Cardiac septum (tissue), 1 donor: ENCODE results near the gene DLGAP1. TPM values are rescaled to one million over a fixed set of nuclear protein-coding genes. Genes with fewer than 3 reads are reported as not detected.

ENCODE experiments used
- DNase-seq: peaks from one replicate; pipeline ENCODE4 v3.0.0-alpha.2; 2020; ENCODE audit warnings: low spot score
- intact Hi-C: fragments of 100-400 bp; cut with DNase I; formaldehyde crosslinking; loops from one replicate; pipeline ENCODE4 v1.14.0; 2022
- total RNA-seq: library from RNA; stranded (reverse); fragmentation: NEBNext Ultra II Directional; extraction: Animal tissue kit (Norgen Biotek cat#: 25700); gene quantifications from one replicate; pipeline ENCODE4 v1.2.1, GENCODE V29; 2021
- donor health status: DM: no; HTN: no; CAD: no.

DLGAP1 gene
- total RNA-seq, 1 donor from 2014 or later: 6.5 TPM

DNA sequence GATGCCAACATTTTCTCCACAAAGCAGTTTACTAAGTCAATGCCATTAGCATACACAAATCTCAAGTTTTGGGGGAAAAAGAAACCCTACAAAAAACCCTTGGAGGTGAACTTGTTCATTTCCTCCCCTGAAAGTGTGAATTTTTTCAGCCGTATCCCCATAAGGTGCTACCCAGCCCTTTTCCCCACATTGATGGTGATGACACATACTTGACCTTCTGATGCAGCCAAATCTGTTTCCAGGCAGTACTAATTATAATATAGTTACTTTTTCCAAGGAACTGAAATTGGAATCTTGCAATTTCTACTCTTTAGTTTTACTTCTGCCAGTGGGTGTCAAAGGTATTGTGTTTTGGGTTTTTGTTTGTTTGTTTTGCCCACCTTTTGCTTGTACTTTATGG, 530.7 kb downstream of the DLGAP1 start:
- DNase-seq: no peak
- intact Hi-C loops: no loop called here

DNA sequence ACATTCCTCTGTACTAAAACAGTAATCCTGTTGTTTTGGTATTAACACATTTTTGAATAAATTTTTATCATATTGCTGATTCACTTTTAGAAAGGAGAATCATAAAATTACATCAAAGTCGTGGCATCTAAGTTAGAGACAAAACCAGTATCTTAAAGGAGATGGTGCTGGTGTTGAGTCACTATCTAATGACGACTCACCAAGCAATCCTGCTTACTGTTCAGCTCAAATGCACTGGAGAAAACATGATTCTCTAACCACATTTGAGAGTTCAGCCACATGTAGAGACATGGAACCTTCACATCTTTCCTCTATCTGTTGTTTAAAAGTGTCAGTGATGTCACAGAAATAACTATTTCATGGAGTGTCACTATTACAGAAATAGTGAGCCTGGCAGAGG, 531.4 kb downstream of the DLGAP1 start:
- DNase-seq: no peak
- intact Hi-C loops: no loop called here

DNA sequence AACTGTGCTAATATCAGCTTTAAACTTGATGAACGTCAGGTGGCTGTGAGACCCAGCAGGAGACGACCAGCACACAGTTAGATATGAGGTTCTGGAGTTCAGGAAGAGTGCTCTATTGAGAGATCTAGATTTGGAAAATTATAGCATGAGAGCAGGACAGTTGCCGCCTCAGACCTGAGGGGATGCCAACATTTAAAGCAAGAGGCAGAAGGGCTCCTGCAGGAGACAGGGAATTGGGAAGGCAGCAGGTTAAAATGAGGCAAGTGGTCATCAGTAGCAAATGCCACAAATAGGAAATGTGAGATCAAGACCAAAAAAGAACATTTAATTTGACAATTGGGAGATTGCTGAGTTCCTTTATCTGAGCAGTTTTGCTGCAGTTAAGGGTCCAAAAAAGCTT, 533.3 kb downstream of the DLGAP1 start:
- no peak for DNase-seq
- intact Hi-C loops: no loop called here

DNA sequence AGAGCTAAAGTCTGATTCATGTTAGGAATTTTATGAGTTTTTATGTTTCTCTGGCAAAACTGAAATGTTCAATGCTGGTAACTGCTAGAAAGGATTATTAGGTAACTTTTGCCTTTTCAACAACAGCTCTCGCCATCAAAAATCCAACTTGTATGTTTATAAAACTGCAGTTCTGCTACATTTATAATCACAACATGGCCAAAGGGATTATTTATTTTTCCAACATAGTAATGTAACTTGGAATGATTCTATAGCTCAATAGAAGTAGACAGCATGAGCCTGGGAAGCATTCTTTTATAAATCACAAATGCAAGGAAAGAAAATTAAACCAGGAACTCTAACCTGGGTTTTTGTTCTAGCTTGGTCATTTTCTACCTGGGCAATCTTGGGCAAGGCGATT, 534.3 kb downstream of the DLGAP1 start:
- DNase-seq: no peak
- intact Hi-C loops: no loop called here

DNA sequence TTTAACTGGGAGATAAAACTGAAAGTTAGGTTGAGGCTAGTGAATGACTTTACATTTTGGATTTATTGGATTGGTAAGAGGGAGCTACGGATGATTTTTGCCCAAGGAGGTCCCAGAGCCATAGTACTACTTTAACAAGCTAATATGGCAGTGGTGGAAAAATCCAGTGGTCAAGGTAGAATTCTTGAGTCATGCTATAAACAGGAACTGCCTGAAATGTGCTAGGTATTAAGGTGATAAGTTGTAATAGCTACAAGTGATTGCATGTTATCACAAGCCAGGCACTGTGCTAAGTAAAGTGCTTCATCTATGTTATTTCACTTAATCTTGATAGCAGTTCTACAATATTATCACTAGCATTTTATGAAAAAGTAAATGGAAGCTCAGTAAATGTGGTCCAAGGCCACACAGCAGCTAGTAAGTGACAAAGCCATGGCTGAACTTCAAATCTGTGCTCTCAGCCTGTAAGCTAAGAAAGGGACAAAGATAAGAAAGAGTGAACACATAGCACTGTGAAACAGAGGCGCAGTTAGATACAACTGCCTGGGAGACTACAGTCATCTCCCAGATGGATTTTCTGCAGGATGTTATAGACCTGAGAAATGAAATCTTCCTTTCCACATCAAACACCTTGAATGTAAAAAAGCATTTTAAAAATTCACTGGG, 535.6 kb downstream of the DLGAP1 start:
- DNase-seq: no peak
- intact Hi-C loops: loop anchor here (5.0 kb wide), 1 partner anchor 48 kb away; no protein-coding TSS in a partner anchor

- DNase-seq: no peak
- intact Hi-C loops: loop anchor here (5.0 kb wide), 1 partner anchor 51 kb away; no protein-coding TSS in a partner anchor
Observed at GRCh38 chr18:3916082-3916481, 539.0 kb downstream of the DLGAP1 start.

GRCh38 chr18:3914833-3915610, 540.1 kb downstream of the DLGAP1 start:
- intact Hi-C loops: loop anchor here (5.0 kb wide), 1 partner anchor 52 kb away; no protein-coding TSS in a partner anchor
- DNase-seq: no peak

GRCh38 chr18:3914109-3914508, 541.0 kb downstream of the DLGAP1 start:
- DNase-seq: no peak
- intact Hi-C loops: no loop called here

DNA sequence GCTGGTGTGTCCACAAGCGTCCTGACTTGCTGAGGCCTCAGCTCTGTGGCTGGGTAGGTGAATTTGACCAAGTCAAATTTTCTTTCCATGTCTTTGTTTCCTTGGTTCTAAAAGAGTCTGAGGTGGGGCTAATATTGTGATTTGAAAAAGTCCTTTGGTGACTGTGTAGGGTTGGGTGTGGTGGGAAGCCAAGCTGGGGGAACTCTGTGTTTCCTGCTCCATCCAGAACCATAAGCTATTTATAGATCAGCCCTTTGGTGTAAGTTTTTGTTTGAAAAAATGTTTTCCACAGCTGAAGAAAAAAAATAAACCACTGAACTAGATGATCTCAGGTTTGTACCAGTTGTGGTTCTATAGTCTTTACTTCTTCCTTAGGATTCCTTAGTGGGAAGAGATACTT, 542.4 kb downstream of the DLGAP1 start:
- DNase-seq: no peak
- intact Hi-C loops: no loop called here

DNA sequence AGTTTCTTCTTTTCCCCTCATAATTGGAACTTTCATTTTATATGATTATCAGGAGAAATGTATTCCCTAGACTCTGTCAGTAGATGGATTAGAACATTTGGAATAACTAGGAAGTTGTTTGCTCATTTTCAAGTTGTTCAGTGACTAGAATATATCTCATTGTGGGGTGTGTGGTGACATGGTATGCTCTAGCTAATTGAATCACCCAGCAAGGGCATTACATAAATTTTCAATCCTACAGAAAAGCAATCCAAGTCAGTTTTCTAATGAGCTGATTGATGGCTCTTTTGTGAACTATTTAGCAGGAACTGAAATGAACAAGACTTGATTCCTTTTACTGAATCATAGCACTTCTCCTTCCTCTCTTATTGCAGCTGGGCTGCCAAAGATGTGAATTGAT, 543.7 kb downstream of the DLGAP1 start:
- DNase-seq: no peak
- intact Hi-C loops: no loop called here

GRCh38 chr18:3910512-3910911, 544.6 kb downstream of the DLGAP1 start:
- intact Hi-C loops: no loop called here
- no peak for DNase-seq

DNA sequence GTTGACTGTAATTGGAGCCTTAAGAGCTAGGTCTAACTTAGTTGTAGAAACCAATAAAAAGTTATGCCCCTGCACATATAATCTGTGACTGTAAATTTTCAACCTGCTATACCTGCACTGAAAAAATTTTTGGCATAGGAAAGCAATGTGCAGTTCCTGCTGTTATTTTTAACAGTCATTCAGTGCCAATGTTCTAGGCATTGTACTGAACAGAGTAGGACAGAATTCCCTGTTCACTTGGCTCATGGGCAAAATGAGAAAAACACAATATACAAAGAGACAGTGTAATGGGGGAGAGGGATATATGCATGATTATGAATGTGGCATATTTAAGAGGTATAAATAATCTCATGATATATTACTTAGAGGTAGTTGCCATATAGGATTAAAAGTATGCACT, 547.2 kb downstream of the DLGAP1 start:
- no peak for DNase-seq
- intact Hi-C loops: no loop called here

DNA sequence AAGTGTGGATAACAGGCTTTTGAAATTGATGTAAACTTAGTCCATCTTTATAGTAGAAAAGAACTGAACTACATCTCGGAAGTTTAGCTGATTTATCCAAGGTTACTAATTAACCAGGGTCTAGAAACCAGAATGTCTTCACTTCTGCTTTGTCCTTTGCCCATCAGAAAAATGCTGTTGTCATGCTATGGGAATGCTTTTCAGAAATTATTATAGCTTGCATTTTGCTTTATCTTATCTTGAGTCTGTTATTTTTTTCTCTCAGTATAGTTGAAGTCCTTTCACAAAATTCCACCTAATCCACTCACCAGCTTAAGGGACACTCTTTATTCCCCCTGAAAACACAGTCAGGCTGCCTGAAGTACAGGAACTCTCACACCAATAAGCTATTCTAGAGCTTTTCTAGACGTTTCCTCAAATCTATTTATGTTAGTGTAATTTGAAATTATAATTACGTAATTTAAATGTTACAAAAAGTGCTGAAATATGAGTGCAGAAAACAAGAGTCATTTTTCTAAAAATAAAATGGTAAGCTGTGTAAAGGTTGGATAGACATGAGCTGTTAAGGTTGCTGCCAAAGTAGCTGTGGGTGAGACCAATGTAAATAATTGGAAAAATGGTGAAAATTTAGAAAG, 548.9 kb downstream of the DLGAP1 start:
- intact Hi-C loops: no loop called here
- no peak for DNase-seq

DNA sequence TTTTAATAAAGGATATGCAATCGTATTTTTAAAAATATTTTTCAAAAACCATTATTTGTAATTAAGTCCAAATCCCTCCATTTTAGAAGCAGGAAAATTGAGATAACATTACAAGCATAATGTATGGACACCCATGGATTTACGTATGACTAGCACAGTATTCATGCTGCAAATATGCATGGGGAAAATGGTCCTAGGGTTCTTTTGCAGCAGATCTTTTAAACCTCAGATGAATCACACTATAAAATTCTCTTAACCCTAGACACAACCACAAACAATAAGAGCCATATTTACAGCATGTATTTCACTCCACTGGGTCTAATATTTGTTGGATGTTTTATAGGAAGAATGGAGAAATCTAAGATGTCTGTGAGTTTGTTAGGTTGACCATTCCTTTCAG, 551.8 kb downstream of the DLGAP1 start:
- DNase-seq: no peak
- intact Hi-C loops: no loop called here

DNA sequence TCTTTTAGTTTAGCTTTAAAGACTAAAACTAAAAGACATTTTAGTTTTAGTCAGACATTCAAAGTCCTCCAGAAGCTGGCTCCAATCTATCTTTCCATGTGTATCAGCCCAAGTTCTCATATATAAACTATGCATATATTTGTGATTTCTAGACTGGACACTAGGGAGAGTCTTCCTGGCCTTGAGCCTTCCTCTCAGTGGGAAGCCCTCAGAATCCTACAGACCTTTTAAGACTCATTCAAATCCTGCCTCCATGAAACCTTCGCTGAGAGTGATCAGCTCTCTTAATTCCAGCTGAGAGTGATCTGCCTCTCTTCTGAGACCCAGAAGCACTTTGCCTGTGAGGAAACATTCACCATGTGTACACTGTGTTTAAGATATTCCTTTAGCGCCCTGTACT, 552.4 kb downstream of the DLGAP1 start:
- intact Hi-C loops: no loop called here
- no peak for DNase-seq

DNA sequence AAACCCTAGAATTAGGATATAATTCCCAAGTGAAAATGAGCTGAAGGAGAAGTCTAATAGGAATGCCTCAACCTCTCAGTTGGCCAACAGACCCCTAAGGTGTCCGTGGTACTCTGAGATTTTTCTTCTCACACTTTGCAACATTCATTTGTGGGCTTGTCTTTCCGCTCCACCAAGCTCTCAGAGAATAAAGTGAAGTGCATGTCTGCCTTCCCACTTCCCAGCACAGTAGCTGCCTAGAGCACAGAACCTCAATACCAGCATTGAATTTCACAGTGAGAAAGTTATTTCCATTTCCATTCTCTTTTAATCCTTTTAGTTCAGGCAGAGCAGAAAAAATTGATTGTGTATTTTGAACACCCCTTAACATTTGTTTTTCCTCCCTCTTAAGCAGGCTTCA, 553.3 kb downstream of the DLGAP1 start:
- intact Hi-C loops: no loop called here
- DNase-seq: no peak

DNA sequence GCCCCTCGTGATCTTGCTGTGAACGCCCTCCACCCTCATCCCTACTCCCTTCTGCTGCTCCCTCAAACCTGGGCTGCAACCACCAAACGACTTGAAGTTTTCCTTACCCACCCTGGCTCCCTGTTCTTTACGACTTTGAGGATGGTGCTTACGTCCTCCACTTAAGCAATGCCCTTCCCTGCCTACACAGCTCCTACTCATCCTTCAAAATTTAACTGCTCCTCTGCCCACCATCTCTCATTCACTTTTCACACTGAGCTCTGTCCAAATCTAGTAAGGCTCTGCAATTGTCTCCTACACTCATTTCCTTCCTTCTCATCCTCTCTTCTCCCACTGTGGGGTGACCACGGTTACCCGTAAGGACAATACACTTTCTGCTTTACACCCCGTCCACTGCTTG, 554.1 kb downstream of the DLGAP1 start:
- intact Hi-C loops: no loop called here
- DNase-seq: no peak

GRCh38 chr18:3900327-3900726, 554.8 kb downstream of the DLGAP1 start:
- DNase-seq: no peak
- intact Hi-C loops: no loop called here

- intact Hi-C loops: no loop called here
- DNase-seq: no peak
Observed at GRCh38 chr18:3898861-3899613, 556.1 kb downstream of the DLGAP1 start.

DNA sequence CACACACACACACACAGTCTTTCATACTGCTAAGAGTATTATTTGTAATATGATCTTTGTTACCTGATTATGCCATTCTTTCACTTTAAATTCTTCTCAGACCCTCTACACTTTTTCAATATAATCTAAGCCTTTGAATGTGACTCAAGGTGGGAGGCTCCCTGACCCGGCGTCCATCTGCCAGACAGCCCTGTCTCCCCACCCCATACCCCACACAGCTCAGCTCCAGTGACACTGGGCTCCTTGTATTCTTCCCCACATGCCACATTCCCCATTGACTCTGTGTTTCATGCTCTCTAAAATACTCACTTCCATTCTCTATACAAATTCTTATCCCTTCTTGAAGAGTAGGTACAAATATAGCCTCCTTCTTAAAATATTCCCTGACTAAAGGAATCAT, 563.0 kb downstream of the DLGAP1 start:
- intact Hi-C loops: no loop called here
- no peak for DNase-seq
